ENCODE measurements around the gene APBA1.

APBA1 gene

DNA sequence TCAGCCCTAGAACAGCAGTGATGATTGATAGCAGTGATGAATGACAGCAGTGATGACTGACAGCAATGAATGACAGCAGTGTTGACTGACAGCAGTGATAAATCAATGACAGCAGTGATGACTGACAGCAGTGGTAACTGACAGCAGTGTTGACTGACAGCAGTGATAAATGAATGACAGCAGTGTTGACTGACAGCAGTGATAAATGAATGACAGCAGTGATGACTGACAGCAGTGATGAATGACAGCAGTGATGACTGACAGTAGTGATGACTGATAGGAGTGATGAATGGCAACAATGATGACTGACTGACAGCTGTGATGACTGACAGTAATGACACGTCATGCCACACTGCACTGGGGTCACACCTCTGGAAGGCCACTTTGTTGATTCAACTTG lies 240.4 kb downstream of the APBA1 start:
- DNase-seq (ENCODE audit: low read depth), result no peak
- TF ChIP-seq, protein P1, sequence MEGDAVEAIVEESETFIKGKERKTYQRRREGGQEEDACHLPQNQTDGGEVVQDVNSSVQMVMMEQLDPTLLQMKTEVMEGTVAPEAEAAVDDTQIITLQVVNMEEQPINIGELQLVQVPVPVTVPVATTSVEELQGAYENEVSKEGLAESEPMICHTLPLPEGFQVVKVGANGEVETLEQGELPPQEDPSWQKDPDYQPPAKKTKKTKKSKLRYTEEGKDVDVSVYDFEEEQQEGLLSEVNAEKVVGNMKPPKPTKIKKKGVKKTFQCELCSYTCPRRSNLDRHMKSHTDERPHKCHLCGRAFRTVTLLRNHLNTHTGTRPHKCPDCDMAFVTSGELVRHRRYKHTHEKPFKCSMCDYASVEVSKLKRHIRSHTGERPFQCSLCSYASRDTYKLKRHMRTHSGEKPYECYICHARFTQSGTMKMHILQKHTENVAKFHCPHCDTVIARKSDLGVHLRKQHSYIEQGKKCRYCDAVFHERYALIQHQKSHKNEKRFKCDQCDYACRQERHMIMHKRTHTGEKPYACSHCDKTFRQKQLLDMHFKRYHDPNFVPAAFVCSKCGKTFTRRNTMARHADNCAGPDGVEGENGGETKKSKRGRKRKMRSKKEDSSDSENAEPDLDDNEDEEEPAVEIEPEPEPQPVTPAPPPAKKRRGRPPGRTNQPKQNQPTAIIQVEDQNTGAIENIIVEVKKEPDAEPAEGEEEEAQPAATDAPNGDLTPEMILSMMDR (conservative IDR thresholded peaks at IDR 0.05; ENCODE audit: low read length), result no peak
- H3K4me3 ChIP-seq (ENCODE audit: low read length), result no peak overlapping the region

GRCh38 chr9:69431203-69431602 lies 241.0 kb downstream of the APBA1 start:
- TF ChIP-seq, protein P1 (conservative IDR thresholded peaks at IDR 0.05; ENCODE audit: low read length), result no peak
- DNase-seq (ENCODE audit: low read depth), result no peak
- no peak overlapping the region for H3K4me3 ChIP-seq (ENCODE audit: low read length)

DNA sequence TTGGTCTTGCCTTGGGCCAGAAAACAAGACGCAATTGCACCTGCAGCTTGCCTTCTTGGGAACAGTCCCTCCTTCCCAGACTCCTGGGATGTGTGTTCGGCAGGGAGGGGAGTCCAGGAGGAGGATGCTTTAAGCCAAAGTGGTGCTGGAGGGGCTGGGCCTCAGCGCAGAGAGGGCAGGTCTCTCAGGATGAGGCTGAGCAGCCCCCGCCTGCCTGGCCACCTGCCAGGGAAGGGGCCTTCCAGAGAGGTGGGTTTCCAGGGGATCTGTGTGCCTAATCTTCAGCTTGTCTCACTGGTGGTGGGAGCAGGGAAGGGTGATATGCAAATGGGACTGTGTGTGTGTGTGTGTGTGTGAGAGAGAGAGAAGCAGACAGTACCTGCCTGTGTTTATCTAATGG lies 242.0 kb downstream of the APBA1 start:
- TF ChIP-seq, protein P1 (conservative IDR thresholded peaks at IDR 0.05; ENCODE audit: low read length), result no peak

GRCh38 chr9:69429281-69429680 lies 242.9 kb downstream of the APBA1 start:
- DNase-seq (ENCODE audit: low read depth), result no peak
- no peak overlapping the region for H3K4me3 ChIP-seq (ENCODE audit: low read length)
- TF ChIP-seq, protein P1 (conservative IDR thresholded peaks at IDR 0.05; ENCODE audit: low read length), result no peak

More for the DNA sequence above, 242.0 kb downstream of the APBA1 start:
- no peak overlapping the region for H3K4me3 ChIP-seq (ENCODE audit: low read length)
- DNase-seq (ENCODE audit: low read depth), result no peak

GRCh38 chr9:69428017-69428785 lies 244.0 kb downstream of the APBA1 start:
- DNase-seq (ENCODE audit: low read depth), result no peak
- TF ChIP-seq, protein P1 (conservative IDR thresholded peaks at IDR 0.05; ENCODE audit: low read length), result no peak
- no peak overlapping the region for H3K4me3 ChIP-seq (ENCODE audit: low read length)

DNA sequence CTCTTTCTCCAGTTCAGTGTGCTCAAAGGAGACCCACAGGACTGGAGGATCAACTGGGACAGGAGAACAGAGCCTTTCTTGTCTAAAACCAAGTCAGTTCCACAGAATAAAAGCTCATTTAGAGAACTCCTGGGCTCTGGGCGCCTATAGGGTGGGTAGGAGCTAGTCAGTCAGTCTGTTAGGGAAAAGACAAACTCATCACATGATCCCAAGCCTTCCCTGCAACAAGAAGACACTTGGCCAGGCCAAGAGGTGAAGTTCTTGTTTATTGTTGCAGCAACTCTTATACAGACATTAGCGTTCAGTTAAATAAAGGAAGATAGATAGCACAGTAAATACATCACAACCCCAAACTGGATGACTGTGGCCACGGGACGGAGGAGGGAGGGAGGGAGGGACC lies 244.9 kb downstream of the APBA1 start:
- TF ChIP-seq, protein P1 (conservative IDR thresholded peaks at IDR 0.05; ENCODE audit: low read length), result no peak

GRCh38 chr9:69425136-69425801 lies 246.9 kb downstream of the APBA1 start:
- no peak for DNase-seq (ENCODE audit: low read depth)
- TF ChIP-seq, protein P1 (conservative IDR thresholded peaks at IDR 0.05; ENCODE audit: low read length), result no peak

More for the DNA sequence above, 244.9 kb downstream of the APBA1 start:
- no peak overlapping the region for H3K4me3 ChIP-seq (ENCODE audit: low read length)
- no peak for DNase-seq (ENCODE audit: low read depth)

More at GRCh38 chr9:69425136-69425801, 246.9 kb downstream of the APBA1 start:
- no peak overlapping the region for H3K4me3 ChIP-seq (ENCODE audit: low read length)

Measured in AG10803 (cell line).